KMS-11 (cell line): ENCODE measurements around the gene SRSF2.

ENCODE experiments used
- H2AFZ ChIP-seq: fragments of 200-600 bp; sonication (generic); 2 replicates; pipeline ENCODE4 v1.6.1; 2016; ENCODE audit warnings: antibody characterized with exemption, mixed run types, low read depth
- H3K27ac ChIP-seq: fragments of 200-600 bp; sonication (generic); 2 replicates; pipeline ENCODE4 v1.6.1; 2016; ENCODE audit warnings: mild to moderate bottlenecking, mixed run types
- H3K27me3 ChIP-seq: fragments of 200-600 bp; sonication (generic); 2 replicates; pipeline ENCODE4 v1.6.1; 2017; ENCODE audit warnings: mild to moderate bottlenecking, low read depth, mixed run types, moderate library complexity; ENCODE audit not compliant: insufficient read depth
- H3K36me3 ChIP-seq: fragments of 200-600 bp; sonication (generic); 2 replicates; pipeline ENCODE4 v1.6.1; 2017; ENCODE audit warnings: mild to moderate bottlenecking, mixed run types; ENCODE audit not compliant: insufficient read depth
- H3K4me1 ChIP-seq: fragments of 200-600 bp; sonication (generic); 2 replicates; pipeline ENCODE4 v1.6.1; 2016; ENCODE audit warnings: mild to moderate bottlenecking, low read depth, mixed run types; ENCODE audit not compliant: poor library complexity, severe bottlenecking
- H3K4me2 ChIP-seq: fragments of 200-600 bp; sonication (generic); 2 replicates; pipeline ENCODE4 v1.7.0; 2016; ENCODE audit warnings: mild to moderate bottlenecking, mixed run types
- H3K4me3 ChIP-seq: fragments of 200-600 bp; sonication (generic); IDR thresholded peaks from 2 replicates; pipeline ENCODE4 v1.6.1; 2017; ENCODE audit warnings: low read depth, low read length, mixed read lengths; ENCODE audit not compliant: insufficient read depth
- H3K79me2 ChIP-seq: fragments of 200-600 bp; sonication (generic); 2 replicates; pipeline ENCODE4 v1.6.1; 2016; ENCODE audit warnings: low read depth, mixed run types; ENCODE audit not compliant: insufficient read depth
- H3K9ac ChIP-seq: fragments of 200-600 bp; sonication (generic); 2 replicates; pipeline ENCODE4 v1.6.1; 2016; ENCODE audit warnings: mild to moderate bottlenecking, mixed run types
- H4K20me1 ChIP-seq: fragments of 200-600 bp; sonication (generic); 2 replicates; pipeline ENCODE4 v1.6.1; 2016; ENCODE audit warnings: mild to moderate bottlenecking, mixed run types; ENCODE audit not compliant: insufficient read depth
- CTCF ChIP-seq: fragments of 200-600 bp; sonication (generic); conservative IDR thresholded peaks from 2 replicates; pipeline ENCODE4 v1.6.1; 2017; ENCODE audit warnings: low read depth, mild to moderate bottlenecking, antibody characterized with exemption, low read length, moderate library complexity, mixed read lengths

The SRSF2 gene

GRCh38 chr17:76687298-76688164 lies 49.6 kb downstream of the SRSF2 start:
- H3K9ac ChIP-seq: no peak overlapping the region
- H2AFZ ChIP-seq: no peak overlapping the region
- no peak overlapping the region for H3K27ac ChIP-seq
- H3K4me2 ChIP-seq: no peak overlapping the region
- H3K4me3 ChIP-seq: no peak overlapping the region
- H3K36me3 ChIP-seq: no peaks in the 10 kb centered on the region
- H3K79me2 ChIP-seq: no peaks in the 10 kb centered on the region
- TF ChIP-seq CTCF: no peak
- no peaks in the 10 kb centered on the region for H4K20me1 ChIP-seq
- no peaks in the 10 kb centered on the region; the same call in 1 of the 2 replicates for H3K27me3 ChIP-seq
- H3K4me1 ChIP-seq: peaks cover 15% of the 10 kb centered on the region

- Histone ChIP-seq H3K36me3 (no peaks in the 10 kb centered on the region), H2AFZ (no peak overlapping the region), H3K9ac (no peak overlapping the region), H3K4me2 (no peak overlapping the region), H3K27me3 (no peaks in the 10 kb centered on the region; the same call in 1 of the 2 replicates), H3K79me2 (no peaks in the 10 kb centered on the region), H3K4me1 (peaks cover 23% of the 10 kb centered on the region), H3K4me3 (no peak overlapping the region), H4K20me1 (no peaks in the 10 kb centered on the region), H3K27ac (no peak overlapping the region)
- no peak for TF ChIP-seq CTCF
Observed at GRCh38 chr17:76686538-76687297, 50.4 kb downstream of the SRSF2 start.

GRCh38 chr17:76685846-76686245 lies 51.3 kb downstream of the SRSF2 start:
- Histone ChIP-seq H3K79me2 (no peaks in the 10 kb centered on the region), H4K20me1 (no peaks in the 10 kb centered on the region), H2AFZ (no peak overlapping the region), H3K9ac (no peak overlapping the region), H3K27ac (no peak overlapping the region), H3K4me1 (peaks cover 32% of the 10 kb centered on the region), H3K27me3 (no peaks in the 10 kb centered on the region; the same call in 1 of the 2 replicates), H3K36me3 (no peaks in the 10 kb centered on the region), H3K4me2 (no peak overlapping the region), H3K4me3 (no peak overlapping the region)
- TF ChIP-seq CTCF: no peak

GRCh38 chr17:76685366-76685765 lies 51.8 kb downstream of the SRSF2 start:
- H3K4me1 ChIP-seq: peaks cover 32% of the 10 kb centered on the region
- H2AFZ ChIP-seq: no peak overlapping the region
- H3K9ac ChIP-seq: no peak overlapping the region

More at GRCh38 chr17:76685366-76685765, 51.8 kb downstream of the SRSF2 start:
- Histone ChIP-seq H4K20me1 (no peaks in the 10 kb centered on the region), H3K27ac (no peak overlapping the region), H3K79me2 (no peaks in the 10 kb centered on the region), H3K27me3 (no peaks in the 10 kb centered on the region; the same call in 1 of the 2 replicates), H3K4me2 (no peak overlapping the region), H3K4me3 (no peak overlapping the region), H3K36me3 (no peaks in the 10 kb centered on the region)
- no peak for TF ChIP-seq CTCF
